ENCODE results near the gene LOC101059915.
"Not testable (repeated sequence)": the region's sequence is repeated elsewhere in the genome, so short reads cannot be mapped to it uniquely, and the experiment has no call there.

The LOC101059915 gene

DNA sequence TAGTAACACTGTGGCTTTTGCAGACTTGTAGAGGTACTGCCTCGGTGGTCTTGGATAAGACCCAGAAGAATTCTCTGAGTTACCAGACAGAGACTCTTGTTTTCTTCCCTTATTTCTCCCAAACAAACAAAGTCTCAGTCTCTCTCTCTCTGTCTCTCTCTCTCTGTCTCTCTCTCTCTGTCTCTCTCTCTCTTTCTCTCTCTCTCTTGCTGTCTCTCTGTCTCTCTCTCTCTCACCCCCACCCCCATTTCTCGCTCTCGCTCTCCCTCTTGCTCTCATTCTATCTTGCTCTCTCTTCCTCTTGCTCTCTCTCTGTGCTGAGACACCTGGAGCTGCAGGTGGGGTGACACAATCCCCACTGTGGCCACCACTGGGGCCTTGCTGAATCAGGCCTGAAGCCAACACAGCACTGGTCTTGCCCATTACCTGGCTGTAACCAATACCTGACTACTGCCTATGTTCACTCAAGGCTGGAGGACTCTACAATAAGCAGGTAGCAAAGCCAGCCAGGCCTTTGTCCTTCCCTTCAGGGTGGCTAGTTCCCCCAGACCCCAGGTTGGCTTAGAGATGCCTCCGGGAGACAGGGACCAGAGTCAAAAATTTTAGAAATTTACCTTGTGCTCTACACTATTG, 12.3 kb downstream of the LOC101059915 start:
- no peak overlapping the region for H3K23ac ChIP-seq (ENCODE audit: insufficient read length, low read depth, low read length)

GRCh38 chrX:71696641-71697465, 29.5 kb downstream of the LOC101059915 start:
- H2BK5ac ChIP-seq (ENCODE audit: insufficient read length, low read length); H3K4me1 ChIP-seq (ENCODE audit: insufficient read depth, low read length); H3K27ac Mint-ChIP-seq; H3K9me3 Mint-ChIP-seq; H3K27me3 ChIP-seq (ENCODE audit: insufficient read depth, low read length); H2BK20ac ChIP-seq (ENCODE audit: low read depth, low read length, poor library complexity, severe bottlenecking); H3K4ac ChIP-seq (ENCODE audit: low read depth, low read length); H3K9ac ChIP-seq (ENCODE audit: extremely low read depth, insufficient read length, low read length); H2BK120ac ChIP-seq (ENCODE audit: low read depth, low read length, poor library complexity, severe bottlenecking); H3K23ac ChIP-seq (ENCODE audit: insufficient read length, low read depth, low read length); H3K27me3 Mint-ChIP-seq (ENCODE audit: low read depth); H3K23me2 ChIP-seq (ENCODE audit: insufficient read length, low read depth, low read length, poor library complexity, severe bottlenecking); H3K56ac ChIP-seq (ENCODE audit: insufficient read length, low read depth, low read length); H3K9me3 ChIP-seq (ENCODE audit: control insufficient read depth, low read depth, low read length); H4K5ac ChIP-seq (ENCODE audit: insufficient read length, low read depth, low read length); H2BK12ac ChIP-seq (ENCODE audit: insufficient read length, low read depth, low read length); H3K14ac ChIP-seq (ENCODE audit: insufficient read depth, low read length); H4K20me1 ChIP-seq (ENCODE audit: control insufficient read depth, insufficient read depth, insufficient read length); H3K4me2 ChIP-seq (ENCODE audit: insufficient read depth, insufficient read length, low read length); H3K36me3 Mint-ChIP-seq (ENCODE audit: insufficient read depth in 1 of 3, low read depth in 3 of 3); H3K79me1 ChIP-seq (ENCODE audit: insufficient read depth, low read depth, low read length, poor library complexity, severe bottlenecking); H2AK5ac ChIP-seq (ENCODE audit: insufficient read length, low read length); H2AFZ ChIP-seq (ENCODE audit: low read length); H3T11ph ChIP-seq (ENCODE audit: low read length); H3K18ac ChIP-seq (ENCODE audit: insufficient read length, low read depth, low read length); H3K79me2 ChIP-seq (ENCODE audit: insufficient read depth, low read length); H2BK15ac ChIP-seq (ENCODE audit: low read depth, low read length); H3K4me1 Mint-ChIP-seq; H4K8ac ChIP-seq (replicated peaks; ENCODE audit: insufficient read length, low read depth, low read length); DNase-seq; H3K27ac ChIP-seq (ENCODE audit: insufficient read length, low read depth, low read length); H4K91ac ChIP-seq (ENCODE audit: insufficient read length, low read depth, low read length); H3K4me3 Mint-ChIP-seq: not testable (repeated sequence)
- WGBS (ENCODE audit: extremely low coverage, insufficient read length, low lambda C conversion rate) = no CpG with 5 or more reads among the region's 24 CpGs

More for the DNA sequence above, 12.3 kb downstream of the LOC101059915 start:
- Histone ChIP-seq H3K4me1 (ENCODE audit: insufficient read depth, low read length) (no peaks in the 10 kb centered on the region), H3K4me2 (ENCODE audit: insufficient read depth, insufficient read length, low read length) (no peak overlapping the region), H2BK20ac (ENCODE audit: low read depth, low read length, poor library complexity, severe bottlenecking) (no peak overlapping the region), H3K4ac (ENCODE audit: low read depth, low read length) (no peak overlapping the region), H3K14ac (ENCODE audit: insufficient read depth, low read length) (no peak overlapping the region), H4K20me1 (ENCODE audit: control insufficient read depth, insufficient read depth, insufficient read length) (no peaks in the 10 kb centered on the region), H2BK5ac (ENCODE audit: insufficient read length, low read length) (no peak overlapping the region), H4K8ac (replicated peaks; ENCODE audit: insufficient read length, low read depth, low read length) (no peak overlapping the region), H3K79me2 (ENCODE audit: insufficient read depth, low read length) (no peaks in the 10 kb centered on the region), H2AK5ac (ENCODE audit: insufficient read length, low read length) (no peak overlapping the region), H2AFZ (ENCODE audit: low read length) (no peak overlapping the region), H3T11ph (ENCODE audit: low read length) (no peak overlapping the region), H3K79me1 (ENCODE audit: insufficient read depth, low read depth, low read length, poor library complexity, severe bottlenecking) (no peaks in the 10 kb centered on the region), H3K27ac (ENCODE audit: insufficient read length, low read depth, low read length) (no peak overlapping the region), H2BK120ac (ENCODE audit: low read depth, low read length, poor library complexity, severe bottlenecking) (no peak overlapping the region), H3K23me2 (ENCODE audit: insufficient read length, low read depth, low read length, poor library complexity, severe bottlenecking) (no peaks in the 10 kb centered on the region), H2BK12ac (ENCODE audit: insufficient read length, low read depth, low read length) (no peak overlapping the region), H3K56ac (ENCODE audit: insufficient read length, low read depth, low read length) (no peak overlapping the region), H4K91ac (ENCODE audit: insufficient read length, low read depth, low read length) (no peak overlapping the region), H3K9ac (ENCODE audit: extremely low read depth, insufficient read length, low read length) (no peak overlapping the region), H2BK15ac (ENCODE audit: low read depth, low read length) (no peak overlapping the region), H4K5ac (ENCODE audit: insufficient read length, low read depth, low read length) (no peak overlapping the region), H3K9me3 (ENCODE audit: control insufficient read depth, low read depth, low read length) (peaks cover 7% of the 10 kb centered on the region), H3K27me3 (ENCODE audit: insufficient read depth, low read length) (no peaks in the 10 kb centered on the region), H3K18ac (ENCODE audit: insufficient read length, low read depth, low read length) (no peak overlapping the region)
- Mint-ChIP-seq H3K4me3 (no peak overlapping the region), H3K4me1 (no peaks in the 10 kb centered on the region), H3K36me3 (ENCODE audit: insufficient read depth in 1 of 3, low read depth in 3 of 3) (peaks cover 0 to 4% (median 2%) of the 10 kb centered on the region in 3 experiments; a peak in 3 of 7 replicates), H3K27ac (no peak overlapping the region), H3K9me3 (peaks cover 58 to 64% of the 10 kb centered on the region in 2 experiments), H3K27me3 (ENCODE audit: low read depth) (no peaks in the 10 kb centered on the region; the same call in 1 of the 2 replicates)
- no peak for DNase-seq
- no CpG with 5 or more reads among the region's 4 CpGs for whole genome bisulfite sequencing (ENCODE audit: extremely low coverage, insufficient read length, low lambda C conversion rate)
- no peak for TF ChIP-seq CTCF (conservative IDR thresholded peaks at IDR 0.05)
